CD4-positive, alpha-beta T cell treated with Interleukin-17A for 4 hours (primary cell): Measurements from ENCODE around the gene SLC16A12.
"Not testable (repeated sequence)": the region's sequence is repeated elsewhere in the genome, so short reads cannot be mapped to it uniquely, and the experiment has no call there.

ENCODE experiments used
- DNase-seq: peaks from one replicate; pipeline ENCODE4 v3.0.0-alpha.2; 2020; ENCODE audit warnings: mixed read lengths

The SLC16A12 gene

GRCh38 chr10:89468191-89468965 lies 67.0 kb downstream of the SLC16A12 start:
- DNase-seq, result no peak

- no peak for DNase-seq
Measured at GRCh38 chr10:89466599-89467035, 68.8 kb downstream of the SLC16A12 start.

GRCh38 chr10:89465196-89465595 lies 70.2 kb downstream of the SLC16A12 start:
- no peak for DNase-seq

- no peak for DNase-seq
Measured at GRCh38 chr10:89463846-89464537, 71.4 kb downstream of the SLC16A12 start.

GRCh38 chr10:89458784-89459183 lies 76.6 kb downstream of the SLC16A12 start:
- DNase-seq, result no peak

GRCh38 chr10:89458291-89458690 lies 77.1 kb downstream of the SLC16A12 start:
- no peak for DNase-seq

- DNase-seq, result no peak
Measured at GRCh38 chr10:89454561-89455347, 80.6 kb downstream of the SLC16A12 start.

- DNase-seq, result no peak
Measured at GRCh38 chr10:89452193-89452592, 83.2 kb downstream of the SLC16A12 start.

- no peak for DNase-seq
Measured at GRCh38 chr10:89450901-89451300, 84.5 kb downstream of the SLC16A12 start.

GRCh38 chr10:89444819-89445218 lies 90.6 kb downstream of the SLC16A12 start:
- not testable (repeated sequence) for DNase-seq

- no peak for DNase-seq
Measured at GRCh38 chr10:89442289-89442688, 93.1 kb downstream of the SLC16A12 start.

- DNase-seq, result no peak
Measured at GRCh38 chr10:89440226-89441009, 95.0 kb downstream of the SLC16A12 start.

- no peak for DNase-seq
Measured at GRCh38 chr10:89438525-89438924, 96.9 kb downstream of the SLC16A12 start.

GRCh38 chr10:89431977-89432376 lies 103.4 kb downstream of the SLC16A12 start:
- no peak for DNase-seq

- no peak for DNase-seq
Measured at GRCh38 chr10:89428877-89429276, 106.5 kb downstream of the SLC16A12 start.

- DNase-seq, result no peak
Measured at GRCh38 chr10:89427629-89428028, 107.8 kb downstream of the SLC16A12 start.

GRCh38 chr10:89426230-89426868 lies 109.0 kb downstream of the SLC16A12 start:
- no peak for DNase-seq

GRCh38 chr10:89425000-89425399 lies 110.4 kb downstream of the SLC16A12 start:
- DNase-seq, result no peak

- DNase-seq, result no peak
Measured at GRCh38 chr10:89421018-89421476, 114.3 kb downstream of the SLC16A12 start.

- peak; percentile 16 for DNase-seq
Measured at GRCh38 chr10:89419548-89419947, 115.8 kb downstream of the SLC16A12 start.

GRCh38 chr10:89416465-89416864 lies 118.9 kb downstream of the SLC16A12 start:
- no peak for DNase-seq
